K562 (cell line): ENCODE results near the gene C16orf95. TPM values are rescaled to one million over a fixed set of nuclear protein-coding genes. Genes with fewer than 3 reads are reported as not detected.

Source experiments
- ASH1L ChIP-seq: fragments of 450-650 bp; IDR thresholded peaks from 2 replicates; pipeline ENCODE4 v1.6.1; 2018; ENCODE audit warnings: borderline replicate concordance, mild to moderate bottlenecking, low read depth; ENCODE audit not compliant: partially characterized antibody
- CCAR2 ChIP-seq: fragments of 200-400 bp; formaldehyde crosslinking; IDR thresholded peaks from 2 replicates; pipeline ENCODE4 v1.6.1; 2017; ENCODE audit warnings: mild to moderate bottlenecking, low read depth, low read length
- DPF2 ChIP-seq: fragments of 450-650 bp; IDR thresholded peaks from 2 replicates; pipeline ENCODE4 v1.6.1; 2016
- FOXK2 ChIP-seq, 2 experiments: fragments of 450-650 bp; IDR thresholded peaks in 1 of 2; conservative IDR thresholded peaks in 1 of 2; 2 replicates each; pipeline ENCODE4 v1.6.1; 2016; ENCODE audit warnings: low read depth in 2 of 2, mild to moderate bottlenecking in 1 of 2
- HDAC8 ChIP-seq: fragments of 450-650 bp; IDR thresholded peaks from 2 replicates; pipeline ENCODE4 v1.6.1; 2016; ENCODE audit warnings: mild to moderate bottlenecking, missing genetic modification characterization, moderate library complexity, missing compliant biosample characterization
- NCOA2 ChIP-seq, 2 experiments: fragments of 450-650 bp; IDR thresholded peaks; 2 replicates each; pipeline ENCODE4 v1.6.1; 2018; ENCODE audit warnings: mild to moderate bottlenecking in 2 of 2, moderate library complexity in 1 of 2; ENCODE audit not compliant: partially characterized antibody in 2 of 2
- PTRF ChIP-seq: fragments of 450-650 bp; IDR thresholded peaks from 2 replicates; pipeline ENCODE4 v1.6.1; 2016; ENCODE audit warnings: mild to moderate bottlenecking, missing genetic modification characterization, missing compliant biosample characterization
- SAP30 ChIP-seq: fragments of 200-600 bp; sonication (generic); IDR thresholded peaks from 2 replicates; pipeline ENCODE4 v1.6.1; 2012; ENCODE audit warnings: borderline replicate concordance, low read depth, mild to moderate bottlenecking, moderate library complexity, low read length, control low read depth, inconsistent platforms; ENCODE audit not compliant: insufficient read depth, poor library complexity, severe bottlenecking
- TBL1XR1 ChIP-seq, 2 experiments: IDR thresholded peaks; 2 replicates each; pipeline ENCODE4 v1.6.1; 2012; ENCODE audit warnings: improper control_type of control experiment in 2 of 2, low read length in 2 of 2, mild to moderate bottlenecking in 1 of 2
- XRCC5 ChIP-seq: fragments of 200-400 bp; formaldehyde crosslinking; IDR thresholded peaks from 2 replicates; pipeline ENCODE4 v1.6.1; 2017; ENCODE audit warnings: low read depth, mild to moderate bottlenecking, low read length
- ZBTB8A ChIP-seq: fragments of 450-650 bp; IDR thresholded peaks from 2 replicates; pipeline ENCODE4 v1.6.1; 2018; ENCODE audit warnings: mild to moderate bottlenecking, moderate library complexity; ENCODE audit not compliant: partially characterized antibody
- ZC3H8 ChIP-seq: fragments of 450-650 bp; IDR thresholded peaks from 2 replicates; pipeline ENCODE4 v1.6.1; 2017
- ZNF146 ChIP-seq: IDR thresholded peaks from one replicate; pipeline ENCODE4 v1.6.1; 2018; ENCODE audit warnings: missing compliant biosample characterization; ENCODE audit not compliant: unreplicated experiment
- ZNF232 ChIP-seq: sonication (generic); formaldehyde crosslinking; IDR thresholded peaks from 2 replicates; pipeline ENCODE4 v1.8.0; 2022; ENCODE audit warnings: mild to moderate bottlenecking, missing genetic modification reagents
- polyA plus RNA-seq, 8 experiments: library from polyadenylated mRNA; depleted of rRNA in 4 of 8; stranded (reverse) in 5 of 8; unstranded in 3 of 8; fragments of >200 nt; fragmentation: Nextera tagmentation in 2 of 8; fragmentation: Illumina TruSeq in 1 of 8; extraction: Ambion mirVana in 2 of 8; extraction: Trizol in 1 of 8; gene quantifications; 2 replicates each; pipeline versions ENCODE4 v1.2.1 to v1.2.3, GENCODE V29; 2011 to 2014; ENCODE audit warnings: inconsistent platforms in 1 of 8, missing spikeins in 1 of 8
- total RNA-seq, 7 experiments: library from RNA; depleted of rRNA in 6 of 7; stranded (reverse); fragments of >200 nt in 6 of 7; fragmentation: Illumina TruSeq in 2 of 7; extraction: Trizol in 2 of 7; gene quantifications; 2 replicates each; pipeline versions ENCODE4 v1.2.1 to v1.2.3, GENCODE V29; 2011 to 2021; ENCODE audit warnings: low replicate concordance in 1 of 7
- TF ChIP-seq, protein P1 (sequence below): fragments of 250-450 bp; sonication (Bioruptor Pico); IDR thresholded peaks from 2 replicates; pipeline ENCODE4 v1.5.0; 2022; ENCODE audit warnings: mild to moderate bottlenecking
- TF ChIP-seq, protein P2 (sequence below): sonication (generic); formaldehyde crosslinking; IDR thresholded peaks from 2 replicates; pipeline ENCODE4 v1.8.1; 2022; ENCODE audit warnings: missing genetic modification reagents

C16orf95 gene
- total and polyA plus RNA-seq, 9 of the 15 experiments (the other 6 are each of a cell fraction or from before 2014, with no cell fraction given) = 6.5 to 20.5 (median 9.4) TPM

DNA sequence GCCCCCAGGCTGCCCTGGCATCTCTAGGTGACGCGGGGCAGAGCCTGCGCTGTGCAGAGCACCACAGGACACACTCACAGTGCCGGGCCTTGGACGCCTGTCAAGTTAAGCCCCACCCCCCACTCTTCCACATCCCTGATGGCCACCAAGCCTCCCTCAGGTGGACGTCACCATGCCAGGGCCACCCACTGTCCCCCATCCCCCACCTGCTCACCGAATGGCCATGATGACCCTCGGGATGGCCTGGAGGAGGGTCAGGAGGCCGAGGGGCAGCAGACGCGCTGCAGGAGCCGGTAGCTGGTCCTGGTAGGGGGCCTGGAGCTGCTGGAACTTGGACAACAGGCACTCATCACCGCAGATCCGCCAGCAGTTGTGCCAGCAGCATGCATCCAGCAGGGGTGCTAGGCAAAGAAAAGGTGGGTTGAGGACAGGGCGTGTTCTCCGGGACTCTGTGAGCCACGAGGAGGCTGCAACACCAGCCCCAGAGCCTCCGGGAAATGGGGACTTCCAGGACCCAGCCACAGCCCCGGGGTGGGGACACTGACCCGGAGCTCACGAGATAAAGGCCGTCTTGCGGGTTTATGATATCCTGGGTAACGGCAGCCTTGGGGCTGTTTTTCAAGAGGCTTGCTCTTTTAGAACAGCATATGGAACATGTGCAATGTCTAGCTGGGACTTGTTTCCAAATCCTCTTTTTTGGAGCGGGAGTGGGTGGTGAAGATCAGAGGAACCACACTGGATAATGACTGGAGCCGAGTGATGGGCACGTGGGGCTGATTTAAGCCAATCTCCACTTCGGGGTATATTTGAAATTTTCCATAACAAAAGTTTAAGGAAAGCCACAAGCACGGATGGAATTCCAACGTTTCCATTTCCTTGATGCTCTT, 11.4 kb downstream of the C16orf95 start (continued):
- TF ChIP-seq SAP30 (no peak), ZNF232 (no peak), ZBTB8A (no peak), DPF2 (no peak; the same call in 1 of the 2 replicates), TBL1XR1 (IDR thresholded peaks at IDR 0.05; ENCODE audit: low read length in 2 of 2) (0 out of 4 replicates have a peak, but pooled peaks of 1 of the 2 experiments have one; percentile 29), ZNF146 (CRISPR knock-in tag) (no peak), HDAC8 (no peak), CCAR2 (no peak), FOXK2 (conservative IDR thresholded peaks at IDR 0.05 in 1 of 2, IDR thresholded peaks at IDR 0.05 in 1 of 2; ENCODE audit: low read depth in 2 of 2) (peak in 1 of 2 experiments; percentile 36; a peak in 1 of 4 replicates), ZC3H8 (no peak), ASH1L (no peak), NCOA2 (IDR thresholded peaks at IDR 0.05; ENCODE audit: partially characterized antibody in 2 of 2) (no peak), XRCC5 (0 out of 2 replicates have a peak, but pooled peaks have one; percentile 51), PTRF (tag) (no peak)
- TF ChIP-seq, protein P1, sequence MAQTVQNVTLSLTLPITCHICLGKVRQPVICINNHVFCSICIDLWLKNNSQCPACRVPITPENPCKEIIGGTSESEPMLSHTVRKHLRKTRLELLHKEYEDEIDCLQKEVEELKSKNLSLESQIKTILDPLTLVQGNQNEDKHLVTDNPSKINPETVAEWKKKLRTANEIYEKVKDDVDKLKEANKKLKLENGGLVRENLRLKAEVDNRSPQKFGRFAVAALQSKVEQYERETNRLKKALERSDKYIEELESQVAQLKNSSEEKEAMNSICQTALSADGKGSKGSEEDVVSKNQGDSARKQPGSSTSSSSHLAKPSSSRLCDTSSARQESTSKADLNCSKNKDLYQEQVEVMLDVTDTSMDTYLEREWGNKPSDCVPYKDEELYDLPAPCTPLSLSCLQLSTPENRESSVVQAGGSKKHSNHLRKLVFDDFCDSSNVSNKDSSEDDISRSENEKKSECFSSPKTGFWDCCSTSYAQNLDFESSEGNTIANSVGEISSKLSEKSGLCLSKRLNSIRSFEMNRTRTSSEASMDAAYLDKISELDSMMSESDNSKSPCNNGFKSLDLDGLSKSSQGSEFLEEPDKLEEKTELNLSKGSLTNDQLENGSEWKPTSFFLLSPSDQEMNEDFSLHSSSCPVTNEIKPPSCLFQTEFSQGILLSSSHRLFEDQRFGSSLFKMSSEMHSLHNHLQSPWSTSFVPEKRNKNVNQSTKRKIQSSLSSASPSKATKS = no peak
- TF ChIP-seq, protein P2, sequence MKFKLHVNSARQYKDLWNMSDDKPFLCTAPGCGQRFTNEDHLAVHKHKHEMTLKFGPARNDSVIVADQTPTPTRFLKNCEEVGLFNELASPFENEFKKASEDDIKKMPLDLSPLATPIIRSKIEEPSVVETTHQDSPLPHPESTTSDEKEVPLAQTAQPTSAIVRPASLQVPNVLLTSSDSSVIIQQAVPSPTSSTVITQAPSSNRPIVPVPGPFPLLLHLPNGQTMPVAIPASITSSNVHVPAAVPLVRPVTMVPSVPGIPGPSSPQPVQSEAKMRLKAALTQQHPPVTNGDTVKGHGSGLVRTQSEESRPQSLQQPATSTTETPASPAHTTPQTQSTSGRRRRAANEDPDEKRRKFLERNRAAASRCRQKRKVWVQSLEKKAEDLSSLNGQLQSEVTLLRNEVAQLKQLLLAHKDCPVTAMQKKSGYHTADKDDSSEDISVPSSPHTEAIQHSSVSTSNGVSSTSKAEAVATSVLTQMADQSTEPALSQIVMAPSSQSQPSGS (CRISPR knock-in tag) = no peak
